Smooth muscle cell of the brain vasculature (primary cell): Measurements from ENCODE around the gene PUS1.
"Not testable (repeated sequence)": the region's sequence is repeated elsewhere in the genome, so short reads cannot be mapped to it uniquely, and the experiment has no call there.

ENCODE experiments used
- DNase-seq: peaks from one replicate; pipeline ENCODE4 v3.0.0-alpha.2; 2012; ENCODE audit warnings: low read depth, low spot score

PUS1 gene

DNA sequence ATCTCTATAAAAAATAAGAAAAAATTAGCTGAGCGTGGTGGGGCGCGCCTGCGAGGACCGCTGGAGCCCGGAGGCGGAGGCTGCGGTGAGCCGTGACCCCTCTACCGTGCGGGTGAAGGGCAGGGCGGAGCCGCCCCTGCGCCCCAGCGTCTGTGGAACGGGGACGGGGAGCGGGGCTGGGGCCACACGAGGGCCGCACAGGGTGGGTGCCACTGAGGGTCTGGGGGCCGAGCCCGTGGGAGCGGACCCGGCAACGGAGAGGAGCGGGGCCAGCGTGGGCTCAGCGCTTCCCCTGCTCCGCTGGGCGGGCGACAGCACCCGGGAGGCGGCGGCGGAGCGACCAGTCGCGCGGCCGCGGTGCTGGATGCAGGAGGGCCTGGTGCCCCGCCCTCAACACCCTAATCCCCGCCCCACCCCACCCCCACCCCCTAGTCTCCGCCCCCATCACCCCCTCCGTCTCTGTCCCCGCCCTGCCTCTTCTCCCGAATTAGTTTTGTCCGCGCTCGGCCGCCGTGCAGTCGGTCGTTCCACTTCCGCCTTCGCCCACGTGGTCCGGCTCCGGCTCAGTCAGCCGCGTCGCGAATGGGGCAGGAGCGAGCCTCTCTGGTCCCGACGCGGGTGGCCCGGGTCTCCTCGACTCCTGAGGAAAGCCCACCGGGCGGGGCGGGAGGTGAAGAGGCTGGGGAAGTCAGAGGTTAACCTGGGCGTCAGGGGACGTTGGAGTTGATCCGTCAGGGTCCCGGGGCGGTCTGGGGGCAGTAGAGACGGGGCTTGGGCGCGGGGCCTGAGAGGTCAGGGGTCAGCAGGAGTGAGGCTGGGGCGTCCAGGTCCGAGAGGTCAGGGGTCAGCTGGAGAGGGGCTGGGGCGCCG is at the start of gene PUS1:
Gene PUS1 (plus strand): TSS at position 566 of the 870 bp plus-strand sequence. CDS start 447 bp downstream, outside the sequence.
- peak; percentile 80 for DNase-seq

DNA sequence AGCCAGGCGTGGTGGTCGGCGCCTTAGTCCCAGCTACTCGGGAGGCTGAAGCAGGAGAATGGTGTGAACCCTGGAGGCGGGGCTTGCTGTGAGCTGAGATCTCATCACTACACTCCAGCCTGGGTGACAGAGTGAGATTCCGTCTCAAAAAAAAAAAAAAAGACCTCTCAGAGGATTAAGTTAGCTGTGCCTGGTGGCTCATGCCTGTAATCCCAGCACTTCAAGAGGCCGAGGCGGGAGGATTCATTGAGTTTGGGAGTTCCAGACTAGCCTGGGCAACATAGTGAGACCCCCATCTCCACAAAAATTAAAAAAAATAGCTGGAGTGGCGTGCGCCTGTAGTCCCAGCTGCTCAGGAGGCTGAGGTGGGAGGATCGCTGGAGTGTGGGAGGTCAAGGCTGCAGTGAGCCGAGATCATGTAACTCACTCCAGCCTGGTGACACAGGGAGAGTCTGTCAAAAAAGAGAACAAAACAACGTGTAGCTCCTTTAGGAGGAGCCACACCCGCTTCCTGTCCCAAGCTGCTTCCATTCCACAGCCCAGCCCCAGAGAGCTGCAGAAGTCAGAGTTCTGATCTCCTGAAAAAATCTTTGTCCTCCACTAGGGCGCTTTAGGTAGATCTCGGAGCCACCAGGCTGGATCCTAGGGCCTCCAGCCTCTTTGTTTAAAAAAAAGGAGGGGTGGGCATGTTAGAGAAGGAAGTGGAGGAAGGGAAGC is 46.1 kb upstream of the PUS1 start:
- DNase-seq, result no peak

DNA sequence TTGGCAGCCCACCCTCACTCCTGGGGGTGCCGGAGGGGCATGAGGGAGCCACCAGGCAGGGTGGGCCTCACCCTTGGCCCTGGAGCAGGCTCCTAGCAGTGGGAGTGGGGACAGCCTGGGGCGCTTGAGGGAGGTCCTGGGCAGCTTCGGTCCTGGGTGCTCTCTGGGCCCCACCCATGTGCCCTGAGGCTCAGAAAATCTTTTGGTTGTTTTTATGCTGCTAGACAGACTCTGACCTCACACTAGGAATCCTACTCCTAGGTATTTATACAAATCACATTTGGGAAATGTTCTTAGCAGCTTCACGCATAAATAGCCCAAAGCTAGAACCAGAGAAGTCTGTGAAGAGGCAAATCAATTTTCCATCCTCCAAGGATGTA is 45.6 kb upstream of the PUS1 start:
- DNase-seq, result no peak

DNA sequence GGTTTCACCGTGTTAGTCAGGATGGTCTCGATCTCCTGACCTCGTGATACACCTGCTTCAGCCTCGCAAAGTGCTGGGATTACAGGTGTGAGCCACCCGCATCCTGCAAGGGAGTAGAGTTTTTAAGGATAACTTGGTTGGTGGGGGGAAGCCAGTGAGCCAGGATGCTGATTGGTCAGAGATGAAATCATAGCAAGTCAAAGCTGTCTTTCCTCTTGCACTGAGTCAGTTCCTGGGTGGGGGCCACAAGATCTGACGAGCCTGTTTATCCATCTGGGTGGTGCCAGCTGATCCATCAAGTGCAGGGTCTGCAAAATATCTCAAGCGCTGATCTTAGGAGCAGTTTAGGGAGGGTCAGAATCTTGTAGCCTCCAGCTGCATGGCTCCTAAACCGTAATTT is 44.0 kb upstream of the PUS1 start:
- not testable (repeated sequence) for DNase-seq

DNA sequence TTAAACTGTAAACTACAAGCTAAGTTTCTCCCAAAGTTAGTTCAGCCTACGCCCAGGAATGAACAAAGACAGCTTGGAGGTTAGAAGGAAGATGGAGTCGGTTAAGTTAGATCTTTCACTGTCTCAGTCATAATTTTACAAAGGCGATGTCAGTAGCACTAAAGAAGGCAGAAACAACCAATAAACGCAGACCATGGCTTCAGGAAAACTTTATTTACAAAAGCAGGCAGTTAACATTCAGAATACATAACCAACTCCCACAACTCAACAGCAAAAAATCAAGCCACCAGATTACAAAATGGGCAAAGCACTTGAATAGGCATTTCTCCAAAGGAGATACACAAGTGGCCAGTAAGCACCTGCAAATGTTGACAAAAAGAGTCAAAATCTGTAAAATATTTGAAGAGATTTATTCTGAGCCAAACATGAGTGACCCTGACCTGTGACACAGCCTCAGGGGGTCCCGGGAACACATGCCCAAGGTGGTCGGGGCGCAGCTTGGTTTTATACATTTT is 43.5 kb upstream of the PUS1 start:
- no peak for DNase-seq

DNA sequence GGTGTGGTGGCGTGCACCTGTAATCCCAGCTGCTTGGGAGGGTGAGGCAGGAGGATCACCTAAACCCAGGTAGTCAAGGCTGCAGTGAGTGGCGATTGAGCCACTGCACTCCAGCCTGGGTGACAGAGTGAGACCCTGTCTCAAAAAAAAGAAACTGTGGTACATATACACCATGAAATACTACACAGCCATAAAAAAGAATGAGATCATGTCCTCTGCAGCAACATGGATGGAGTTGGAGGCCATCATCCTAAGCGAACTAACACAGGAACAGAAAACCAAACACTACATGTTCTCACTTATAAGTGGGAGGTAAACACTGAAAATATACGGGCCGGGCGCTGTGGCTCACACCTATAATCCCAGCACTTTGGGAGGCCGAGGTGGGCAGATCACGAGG is 37.4 kb upstream of the PUS1 start:
- not testable (repeated sequence) for DNase-seq

DNA sequence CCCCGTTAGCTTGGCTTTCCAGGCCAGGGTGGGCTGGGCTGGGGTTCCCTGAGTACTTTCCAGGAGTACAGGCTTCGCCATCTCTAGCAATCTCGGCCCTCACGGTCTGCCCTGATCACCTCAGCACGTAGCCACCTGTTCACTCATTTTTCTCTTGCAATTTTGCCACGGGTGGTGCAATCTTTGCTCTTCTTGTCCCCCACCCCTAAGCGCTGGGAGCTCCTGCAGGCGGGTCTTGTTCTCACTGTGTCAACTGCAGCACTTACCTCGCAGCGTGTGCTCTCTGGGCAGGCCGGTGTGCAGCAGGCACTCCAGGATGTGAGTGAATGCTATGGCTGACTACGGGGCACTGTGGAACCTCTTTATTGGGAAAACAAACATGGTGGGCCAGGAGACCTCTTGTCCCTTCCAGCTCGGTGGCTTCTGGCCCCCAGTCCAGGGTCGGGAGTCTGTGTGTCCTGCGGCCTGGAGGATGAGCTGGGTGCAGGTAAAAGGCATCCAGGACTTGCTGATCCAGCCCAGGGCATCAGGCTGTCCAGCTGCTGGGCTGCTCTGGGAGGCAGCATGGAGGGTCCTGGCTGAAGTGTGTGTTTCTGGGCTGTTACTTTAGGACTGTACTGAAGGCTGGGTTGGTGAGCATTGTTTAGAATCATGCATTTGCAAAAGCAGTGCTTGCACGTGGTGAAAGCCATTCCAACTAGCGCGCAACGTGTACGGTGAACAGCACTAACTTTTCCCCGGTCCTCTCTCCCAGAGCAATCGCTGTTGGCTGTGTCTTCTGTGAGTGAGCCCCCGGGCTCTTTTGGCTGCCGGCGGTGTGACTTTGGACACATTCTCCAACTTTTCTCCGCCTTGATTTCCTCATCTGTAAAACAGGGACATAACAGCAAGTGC is 36.1 kb upstream of the PUS1 start:
- no peak for DNase-seq

DNA sequence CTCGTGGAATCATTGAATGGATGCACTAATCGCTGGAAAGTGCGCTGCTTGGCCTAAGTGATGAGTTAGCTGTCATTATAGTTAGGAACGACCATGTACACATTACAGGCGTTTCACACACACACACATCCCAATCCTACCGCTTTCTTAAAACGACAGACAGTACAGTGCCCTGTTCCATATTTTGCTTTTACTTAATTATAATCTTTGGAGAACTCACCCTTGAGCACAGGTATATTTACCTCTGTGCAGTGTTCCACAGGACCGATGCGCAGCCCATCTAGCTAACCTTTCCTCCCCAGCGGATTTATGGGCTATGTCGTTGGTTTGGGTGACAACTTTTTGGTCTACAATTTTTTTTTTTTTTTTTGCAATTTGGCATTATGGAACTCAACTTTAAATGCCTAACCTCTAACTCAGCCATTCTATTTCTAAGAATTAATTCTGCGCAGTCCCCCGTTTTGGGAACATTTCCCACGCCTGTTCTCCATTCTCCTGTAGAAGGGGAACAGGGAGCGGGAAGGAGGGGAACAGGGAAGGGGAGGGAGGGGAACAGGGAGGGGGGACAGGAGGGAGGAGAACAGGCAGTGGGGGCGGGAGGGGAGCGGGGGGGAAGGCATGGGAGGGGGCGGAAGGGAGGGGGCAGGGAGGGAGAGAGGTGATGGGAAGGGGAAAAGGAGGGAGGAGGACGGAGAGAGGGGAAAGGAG is 35.3 kb upstream of the PUS1 start:
- DNase-seq, result no peak

DNA sequence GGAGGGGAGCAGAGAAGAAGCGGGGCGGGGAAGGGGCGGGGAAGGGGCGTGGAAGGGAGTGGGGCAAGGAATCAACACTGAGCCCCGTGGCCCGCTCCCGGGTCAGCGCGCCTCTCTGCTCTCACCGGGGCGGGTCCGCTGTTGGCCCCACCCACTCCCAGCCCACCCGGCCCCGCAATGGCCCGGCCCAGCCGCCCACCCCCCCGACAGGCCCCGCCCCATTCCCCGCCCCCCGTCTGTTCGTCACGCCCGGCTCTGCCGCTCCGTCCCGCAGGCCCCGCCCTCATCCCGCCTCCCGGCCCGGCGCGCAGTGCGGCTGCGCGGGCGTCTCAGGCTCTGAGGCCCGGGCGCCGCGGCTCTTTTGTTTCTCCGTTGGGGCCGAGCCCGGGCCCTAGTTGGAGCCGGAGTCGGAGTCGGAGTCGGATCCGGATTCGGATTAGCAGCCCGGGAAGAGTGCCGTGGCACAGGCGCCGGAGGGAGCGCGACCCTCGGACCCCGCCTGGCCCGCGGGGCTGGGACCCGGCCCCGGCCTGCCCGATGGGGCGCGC is 34.7 kb upstream of the PUS1 start, which contains the start of gene ULK1:
Gene ULK1 (plus strand): TSS at position 310 of the 548 bp plus-strand sequence. CDS start 380 bp downstream, outside the sequence.
- peak; percentile 51 for DNase-seq

DNA sequence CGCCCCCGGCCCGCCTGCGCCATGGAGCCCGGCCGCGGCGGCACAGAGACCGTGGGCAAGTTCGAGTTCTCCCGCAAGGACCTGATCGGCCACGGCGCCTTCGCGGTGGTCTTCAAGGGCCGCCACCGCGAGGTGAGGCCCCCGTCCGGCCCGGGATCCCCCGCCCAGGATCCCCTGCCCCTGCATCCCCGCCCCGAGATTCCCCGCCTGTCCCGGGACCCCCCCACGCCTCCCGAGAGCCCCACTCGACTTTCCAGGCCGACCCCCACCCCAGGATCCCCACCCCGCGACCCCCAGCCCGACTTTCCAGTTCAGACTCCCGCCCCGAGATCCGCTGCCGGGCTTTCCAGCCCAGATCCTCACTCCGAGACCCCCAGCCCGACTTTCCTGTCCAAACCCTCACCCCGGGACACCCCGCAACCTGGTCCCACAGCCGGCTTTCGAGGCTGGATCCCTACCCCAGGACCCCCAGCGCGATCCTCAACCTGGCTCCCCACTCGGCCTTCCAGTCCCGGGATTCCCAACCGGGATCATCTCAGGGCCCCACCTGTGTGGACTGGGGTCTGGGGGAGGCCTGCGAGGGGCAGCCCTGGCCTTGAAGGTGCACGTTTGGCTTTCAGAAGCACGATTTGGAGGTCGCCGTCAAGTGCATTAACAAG is 34.0 kb upstream of the PUS1 start:
- no peak for DNase-seq

DNA sequence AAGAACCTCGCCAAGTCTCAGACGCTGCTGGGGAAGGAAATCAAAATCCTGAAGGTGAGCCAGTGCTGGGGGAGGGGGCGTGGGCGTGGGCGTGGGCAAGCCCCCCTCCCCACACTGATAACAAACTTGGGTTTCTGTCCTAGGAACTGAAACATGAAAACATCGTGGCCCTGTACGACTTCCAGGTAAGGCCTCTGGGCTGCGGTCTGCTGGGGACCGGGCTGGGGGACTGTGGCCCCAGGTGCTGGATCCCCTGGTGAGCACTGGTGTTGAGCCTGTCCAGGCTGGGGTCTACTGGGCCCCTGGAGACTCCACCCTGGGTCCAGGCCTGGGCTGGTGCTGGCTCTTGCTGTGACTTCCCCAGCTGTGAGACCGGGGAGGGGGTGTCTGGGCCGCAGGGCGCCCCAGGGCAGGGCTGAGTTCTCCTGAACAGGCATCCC is 33.4 kb upstream of the PUS1 start:
- no peak for DNase-seq

DNA sequence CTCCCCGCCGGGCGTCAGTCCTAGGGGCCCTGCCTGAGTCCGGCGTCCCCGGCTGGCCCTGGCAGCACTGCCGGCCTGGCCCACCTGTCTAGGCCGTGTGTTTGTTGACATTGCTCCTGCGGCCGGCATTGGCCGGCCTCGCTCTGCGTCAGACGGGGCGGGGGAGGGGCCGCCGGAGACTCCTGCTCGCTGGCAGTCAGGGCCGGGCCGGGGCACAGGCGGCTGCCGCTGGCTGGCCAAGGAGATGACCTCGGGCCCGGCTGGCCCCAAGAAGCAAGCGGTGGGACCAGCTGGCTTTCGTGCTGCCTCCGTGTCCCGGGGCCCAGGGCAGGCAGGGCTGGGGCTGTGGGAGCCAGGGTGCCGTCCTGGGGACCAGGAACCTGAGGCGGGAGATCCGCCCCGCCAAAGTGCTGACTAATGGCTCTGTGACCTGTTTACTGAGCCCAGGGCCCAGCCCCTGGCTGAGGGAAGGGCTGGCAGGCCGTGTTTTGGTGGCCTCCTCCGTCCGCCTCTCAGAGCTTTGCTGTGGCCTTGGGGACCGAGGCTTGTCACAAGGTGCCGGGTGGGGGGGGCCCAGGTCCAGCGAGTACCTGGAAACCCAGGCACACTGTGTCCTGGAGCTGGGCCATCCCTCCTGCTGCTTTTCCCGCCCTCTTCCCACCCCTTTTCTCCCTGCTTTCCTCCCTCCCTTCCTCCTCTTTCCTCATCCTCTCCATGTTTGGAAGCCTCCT is 32.8 kb upstream of the PUS1 start:
- DNase-seq, result peak; percentile 70

DNA sequence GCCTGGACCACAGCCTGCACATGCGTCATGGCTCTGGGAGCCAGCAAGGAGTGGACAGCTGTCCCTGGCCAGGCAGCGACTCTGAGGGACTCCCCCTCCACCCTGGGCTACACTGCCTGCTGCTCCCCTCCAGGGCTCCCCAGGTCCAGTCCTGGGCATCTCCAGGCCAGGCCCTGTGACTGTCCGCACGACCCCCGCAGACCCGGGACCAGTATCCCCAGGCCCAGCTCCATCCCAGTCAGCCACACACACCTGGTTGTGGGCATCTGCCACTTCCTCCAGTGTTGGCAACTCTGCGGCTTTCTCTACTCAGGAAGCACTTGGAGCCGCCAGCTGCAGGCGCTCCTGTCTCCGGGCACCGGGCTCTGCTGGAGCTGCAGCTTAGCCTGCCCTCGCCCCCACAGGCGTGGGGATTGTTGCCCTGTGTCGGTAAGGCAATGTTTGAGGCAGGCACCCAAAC is 32.2 kb upstream of the PUS1 start:
- no peak for DNase-seq

DNA sequence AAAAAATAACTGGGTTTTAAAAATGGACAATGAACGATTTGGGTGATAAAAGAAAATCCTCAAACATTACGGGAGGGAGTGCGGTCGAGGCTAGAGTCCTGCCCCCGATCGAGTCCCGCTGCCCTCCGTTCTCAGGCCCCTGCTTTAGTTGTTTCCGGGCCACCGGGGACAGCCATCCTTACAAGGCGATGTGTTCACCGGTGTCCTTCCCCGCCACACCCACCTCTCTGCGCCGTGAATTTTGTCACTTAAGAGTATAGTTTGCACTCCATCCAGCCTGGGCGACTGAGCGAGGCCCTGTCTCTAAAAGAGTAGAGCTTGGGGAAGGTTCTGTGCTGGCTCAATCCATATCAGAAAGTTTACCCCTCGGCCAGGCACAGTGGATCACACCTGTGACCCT is 31.8 kb upstream of the PUS1 start:
- DNase-seq, result no peak

DNA sequence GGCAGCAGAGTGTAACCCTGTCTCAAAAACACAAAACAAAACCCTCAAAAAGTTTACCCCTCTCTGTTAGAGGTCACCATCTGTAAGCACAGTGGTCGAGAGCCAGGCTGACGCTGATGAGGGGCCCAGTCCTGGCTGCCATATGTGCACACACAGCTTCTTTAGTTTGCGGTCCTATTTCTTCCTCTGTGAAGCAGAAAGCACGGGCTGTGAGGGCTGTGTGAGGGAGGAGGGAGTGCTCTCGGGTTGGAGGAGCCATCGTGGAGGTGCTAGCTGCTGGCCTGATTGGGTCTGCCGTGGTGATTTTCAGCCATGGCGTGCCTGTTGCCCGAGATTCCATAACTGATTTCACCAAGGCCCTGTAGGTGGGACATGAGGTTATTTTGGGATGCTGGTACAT is 31.2 kb upstream of the PUS1 start:
- no peak for DNase-seq

DNA sequence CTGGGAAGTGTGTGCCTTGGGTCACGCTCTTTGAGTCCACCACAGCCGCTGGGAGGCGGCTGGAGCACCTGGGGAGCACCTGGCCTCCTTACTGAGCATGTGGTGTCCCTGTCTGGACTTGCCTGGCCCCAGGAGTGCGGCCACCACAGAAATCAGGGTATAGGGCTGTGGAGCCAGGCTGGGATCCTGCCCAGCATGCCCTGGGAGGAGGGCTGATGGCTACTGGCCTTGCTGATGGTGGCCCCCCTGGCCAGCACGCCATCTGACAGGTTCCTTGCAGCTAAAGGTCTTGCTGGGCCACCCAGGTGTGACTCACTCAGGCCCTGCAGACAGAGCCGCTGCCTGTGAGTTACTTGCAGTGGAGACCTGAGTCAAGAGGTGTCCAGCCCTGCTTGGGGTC is 28.7 kb upstream of the PUS1 start:
- no peak for DNase-seq

DNA sequence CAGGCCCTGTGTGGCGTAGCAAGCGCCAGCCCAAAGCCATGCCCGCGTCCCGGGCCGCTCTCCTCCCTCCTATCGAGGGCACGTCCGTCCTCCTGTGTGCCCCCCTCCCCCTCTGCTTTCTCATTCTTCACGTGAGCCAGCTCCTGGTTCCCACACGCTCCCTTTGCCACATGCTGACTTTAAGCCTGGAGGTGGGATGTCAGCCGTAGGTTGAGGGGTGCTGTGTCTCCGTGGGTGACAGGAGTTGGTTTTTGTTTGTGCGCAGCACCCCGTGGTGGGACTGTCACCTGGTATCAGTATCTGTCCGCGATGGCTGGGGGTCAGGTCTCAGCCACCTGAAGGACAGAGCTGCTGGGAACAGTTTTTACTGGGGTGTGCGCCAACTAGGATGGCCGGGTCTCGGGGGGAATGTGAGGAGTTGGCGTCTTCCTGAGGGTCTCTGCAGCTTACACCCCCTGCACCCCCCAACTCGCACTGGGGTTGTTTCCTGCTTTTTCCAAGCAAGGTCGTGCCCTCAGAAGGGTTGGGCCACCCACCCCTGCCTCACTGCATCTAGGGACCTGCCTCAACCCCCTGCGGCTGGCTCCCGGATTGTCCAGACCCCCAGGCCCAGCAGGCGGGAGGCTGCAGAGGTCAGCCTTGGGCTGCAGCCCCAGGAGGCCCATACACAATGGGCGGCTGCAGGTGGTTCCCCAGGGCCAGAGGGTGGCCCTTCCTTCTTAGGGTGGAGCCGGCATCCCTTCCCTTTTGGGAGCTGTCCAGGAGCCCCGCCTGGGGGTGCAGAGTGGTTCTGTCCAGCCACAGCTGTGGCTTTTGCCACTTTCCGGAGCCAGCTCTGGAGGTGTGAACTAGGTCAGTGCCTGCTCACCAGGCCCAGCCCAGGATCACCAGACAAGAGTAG is 27.4 kb upstream of the PUS1 start:
- no peak for DNase-seq
